ENCODE data around the gene RPS18.

The RPS18 gene

DNA sequence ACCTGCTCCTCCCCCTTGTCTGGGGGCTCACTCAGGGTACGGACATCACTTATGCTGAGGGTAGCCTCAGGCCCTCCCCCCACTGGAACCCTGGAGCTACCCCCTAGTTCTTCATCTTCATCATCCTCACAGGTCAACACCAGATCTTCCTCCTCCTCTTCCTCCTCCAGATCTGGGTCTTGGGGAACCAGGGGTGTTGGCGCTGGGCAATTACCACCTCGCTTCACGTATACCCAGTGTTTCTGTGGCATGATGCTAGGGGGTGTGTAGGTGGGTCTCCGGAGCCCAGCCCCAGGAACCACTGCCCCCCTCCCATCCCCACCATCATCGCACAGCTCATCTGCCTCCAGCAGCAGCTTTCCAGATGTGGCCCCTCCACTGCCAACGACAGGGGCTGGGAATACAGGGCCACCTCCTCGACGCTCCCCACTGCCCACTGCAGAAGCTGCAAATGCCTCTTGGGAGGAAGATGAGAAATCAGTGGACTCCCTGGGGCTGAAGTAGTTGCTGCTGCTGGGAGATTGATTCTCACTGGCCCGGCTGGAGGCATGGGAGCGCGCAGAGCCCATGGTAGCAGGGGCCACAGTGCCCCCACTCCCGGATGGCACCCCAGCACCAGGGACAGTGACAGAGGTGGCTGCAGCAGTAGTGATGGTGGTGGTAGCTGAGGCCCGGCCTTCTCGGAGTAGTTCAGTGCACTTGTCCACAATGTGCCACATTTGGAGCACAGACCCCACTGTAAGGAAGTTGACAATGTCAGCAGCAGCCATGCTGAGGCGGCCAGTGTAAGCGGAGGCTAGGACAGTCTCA is 44.1 kb downstream of the RPS18 start:
- DNase-seq = no peak

DNA sequence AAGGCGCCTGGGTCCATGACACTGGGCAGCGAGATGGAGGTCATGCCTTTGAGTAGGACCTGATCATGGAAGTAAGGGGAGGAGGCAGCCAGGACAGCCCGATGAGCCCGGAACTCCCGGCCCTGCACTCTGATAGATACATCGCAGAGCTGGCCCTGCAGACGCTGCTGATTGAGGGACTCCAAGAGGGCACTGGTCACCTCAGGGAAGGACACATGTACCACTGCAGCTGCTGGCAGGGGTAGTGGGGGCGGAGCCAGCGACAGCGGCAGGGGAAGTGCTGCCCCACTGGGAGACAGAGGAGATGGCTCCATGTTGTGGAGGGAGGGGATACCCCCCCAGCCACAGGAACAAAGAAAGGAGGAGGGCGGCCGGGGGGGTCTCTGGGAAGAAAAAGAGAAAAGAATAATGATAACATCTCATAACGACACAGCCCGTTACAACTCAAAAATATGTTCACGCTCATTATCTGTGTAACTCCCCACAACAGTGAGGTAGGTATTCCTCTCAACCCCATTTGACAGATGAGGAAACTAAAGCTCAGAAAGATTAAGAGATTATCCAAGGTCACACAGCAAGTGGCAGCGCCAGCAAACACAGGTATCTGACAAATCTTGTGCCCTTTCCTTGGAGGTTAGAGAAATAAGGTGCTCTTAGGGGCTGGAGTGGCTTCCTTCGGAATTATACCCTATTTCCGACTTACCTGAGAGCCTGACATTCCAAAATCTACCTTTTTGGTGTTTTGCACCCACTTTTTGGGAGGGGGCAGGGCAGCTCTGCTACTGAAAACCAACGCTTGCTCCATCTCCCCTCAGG is 44.9 kb downstream of the RPS18 start:
- DNase-seq = no peak

DNA sequence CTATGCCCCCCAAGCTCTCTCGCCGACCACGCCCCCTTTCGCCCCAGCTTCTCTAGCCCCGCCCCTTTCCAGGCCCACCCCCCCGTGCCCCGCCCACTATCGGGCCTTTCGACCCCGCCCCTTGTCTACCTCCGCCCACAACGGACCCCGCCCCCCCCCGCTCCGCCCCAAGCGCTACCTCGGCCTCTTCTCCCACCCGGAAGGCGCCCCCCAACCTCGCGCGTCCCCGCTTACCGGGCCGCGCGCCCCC is 45.5 kb downstream of the RPS18 start:
- DNase-seq = no peak

GRCh38 chr6:33317669-33318425 is 46.0 kb downstream of the RPS18 start, which contains the start of gene ZBTB22:
Gene ZBTB22, minus strand, starts transcription at chr6:33317744. Its CDS starts 828 bp downstream, at chr6:33316916.
- peak; percentile 89 for DNase-seq

GRCh38 chr6:33318426-33319073 is 46.7 kb downstream of the RPS18 start:
- DNase-seq = no peak

- DNase-seq = no peak
Observed at GRCh38 chr6:33319939-33320314, 48.1 kb downstream of the RPS18 start.

- DNase-seq = no peak
Observed at GRCh38 chr6:33320315-33321181, 48.7 kb downstream of the RPS18 start.

GRCh38 chr6:33321227-33321626 is 49.4 kb downstream of the RPS18 start:
- no peak for DNase-seq

DNA sequence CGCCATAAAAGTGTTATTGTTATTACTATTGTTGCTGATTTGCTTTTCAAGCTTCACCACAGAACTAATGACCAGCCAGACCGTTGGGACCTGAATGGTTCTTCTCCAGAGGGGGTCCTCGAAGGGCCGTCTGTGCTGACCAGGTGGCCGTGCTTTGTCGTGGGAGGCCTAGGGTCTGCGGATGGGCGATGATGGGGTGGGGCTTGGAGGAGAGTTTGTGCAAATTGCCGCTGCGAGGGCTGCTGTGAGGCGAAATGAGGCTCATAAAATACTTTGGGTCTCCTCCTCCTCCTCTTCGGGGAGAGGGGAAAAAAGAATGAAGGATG is 51.7 kb downstream of the RPS18 start:
- DNase-seq = no peak

DNA sequence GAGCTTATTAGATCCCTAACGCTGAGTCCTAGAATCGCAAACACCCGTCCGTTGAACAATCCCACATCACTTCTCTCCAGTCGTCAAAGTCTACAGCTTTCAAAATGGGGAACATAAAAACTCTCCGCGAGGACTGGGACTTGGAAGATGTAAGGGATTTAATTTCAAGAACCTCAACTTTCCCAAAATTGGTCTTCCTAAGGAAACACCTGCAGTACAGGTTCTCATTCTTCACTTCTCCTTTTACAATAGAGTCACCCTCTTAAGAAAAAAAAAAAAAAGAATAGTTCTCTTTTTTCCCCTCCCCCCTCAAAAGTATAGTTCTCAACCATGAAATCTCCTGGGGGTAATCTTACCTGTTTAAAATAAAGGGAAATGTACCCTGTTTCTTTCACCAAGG is 52.2 kb downstream of the RPS18 start:
- DNase-seq = no peak

Measured in NCI-H1436 treated with DMSO at 0.1 percent for 48 hours (cell line).